Fibroblast of pulmonary artery (primary cell): ENCODE measurements around the gene SDC3.
A peak's percentile ranks its signal among the peaks of the same experiment; 100 is the strongest.
"Not testable (repeated sequence)": the region's sequence is repeated elsewhere in the genome, so short reads cannot be mapped to it uniquely, and the experiment has no call there.

Source experiments
- DNase-seq: peaks from one replicate; pipeline ENCODE4 v3.0.0-alpha.2; 2010; ENCODE audit warnings: low read depth
- H3K4me3 ChIP-seq: replicated peaks from 2 replicates; pipeline ENCODE4 v1.5.1; 2011; ENCODE audit warnings: low read depth, mild to moderate bottlenecking, control low read depth, low read length, moderate library complexity
- CTCF ChIP-seq: IDR thresholded peaks from 2 replicates; pipeline ENCODE4 v1.5.1; 2011; ENCODE audit warnings: mild to moderate bottlenecking, control low read depth, low read length, inconsistent platforms; ENCODE audit errors: missing control alignments

The SDC3 gene

GRCh38 chr1:30870035-30870434 lies 38.5 kb downstream of the SDC3 start:
- no peak overlapping the region for H3K4me3 ChIP-seq

DNA sequence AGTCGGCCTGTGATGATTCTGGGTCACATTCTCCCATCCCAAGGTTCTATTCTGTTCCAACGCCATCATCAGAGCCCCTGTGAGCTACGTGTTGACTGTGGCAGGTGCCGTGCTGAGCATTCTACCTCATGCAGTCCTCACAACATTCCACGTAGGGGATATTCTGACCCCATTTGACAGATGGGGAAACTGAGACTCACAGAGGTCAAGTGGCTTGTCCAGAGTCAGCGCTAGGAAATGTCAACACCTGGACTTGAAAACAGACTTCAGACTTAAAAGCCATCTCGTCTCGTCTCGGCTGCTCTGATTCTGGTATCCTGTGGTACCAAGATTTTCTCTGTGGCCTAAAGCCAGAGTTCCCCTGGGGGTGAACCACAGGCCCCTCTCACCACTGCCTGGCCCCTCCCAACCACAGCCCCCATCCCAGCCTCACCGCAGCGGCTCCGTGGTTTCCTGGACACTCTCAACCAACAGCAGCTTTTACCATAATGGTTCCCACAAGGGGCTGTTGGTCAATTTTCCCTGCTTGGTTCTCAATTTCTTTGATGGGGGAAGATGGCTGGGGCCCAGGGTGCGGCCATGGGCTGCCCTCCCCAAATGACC lies 39.6 kb downstream of the SDC3 start:
- no peak for TF ChIP-seq CTCF
- H3K4me3 ChIP-seq = no peak overlapping the region
- no peak for DNase-seq

More at GRCh38 chr1:30870035-30870434, 38.5 kb downstream of the SDC3 start:
- no peak for TF ChIP-seq CTCF
- no peak for DNase-seq

GRCh38 chr1:30868057-30868456 lies 40.5 kb downstream of the SDC3 start:
- H3K4me3 ChIP-seq, DNase-seq: not testable (repeated sequence)

- no peak for DNase-seq
- H3K4me3 ChIP-seq = no peak overlapping the region
- no peak for TF ChIP-seq CTCF
Observed at GRCh38 chr1:30867537-30867936, 41.0 kb downstream of the SDC3 start.

- DNase-seq = no peak
- TF ChIP-seq CTCF = no peak
- H3K4me3 ChIP-seq = no peak overlapping the region
Observed at GRCh38 chr1:30866594-30866993, 42.0 kb downstream of the SDC3 start.

DNA sequence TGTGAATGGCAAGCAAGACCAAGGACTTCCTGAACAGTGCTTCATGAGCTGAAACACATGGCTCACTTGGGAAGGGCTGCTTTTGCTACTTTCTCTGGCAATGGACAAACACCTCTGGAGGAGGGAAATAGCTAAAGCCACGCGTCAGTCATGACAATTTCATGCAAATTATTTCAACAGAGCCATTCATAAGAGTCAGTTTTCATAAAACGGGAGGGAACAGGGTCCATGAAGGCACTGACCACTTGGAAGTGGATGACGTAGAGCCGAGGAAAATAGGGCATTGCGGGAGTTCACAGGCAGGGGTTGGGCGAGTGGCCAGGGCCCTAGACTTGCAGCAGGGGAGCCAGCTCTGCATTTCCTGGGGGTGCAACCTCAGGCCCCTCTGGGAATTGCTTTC lies 43.9 kb downstream of the SDC3 start:
- TF ChIP-seq CTCF = no peak
- H3K4me3 ChIP-seq = no peak overlapping the region

DNA sequence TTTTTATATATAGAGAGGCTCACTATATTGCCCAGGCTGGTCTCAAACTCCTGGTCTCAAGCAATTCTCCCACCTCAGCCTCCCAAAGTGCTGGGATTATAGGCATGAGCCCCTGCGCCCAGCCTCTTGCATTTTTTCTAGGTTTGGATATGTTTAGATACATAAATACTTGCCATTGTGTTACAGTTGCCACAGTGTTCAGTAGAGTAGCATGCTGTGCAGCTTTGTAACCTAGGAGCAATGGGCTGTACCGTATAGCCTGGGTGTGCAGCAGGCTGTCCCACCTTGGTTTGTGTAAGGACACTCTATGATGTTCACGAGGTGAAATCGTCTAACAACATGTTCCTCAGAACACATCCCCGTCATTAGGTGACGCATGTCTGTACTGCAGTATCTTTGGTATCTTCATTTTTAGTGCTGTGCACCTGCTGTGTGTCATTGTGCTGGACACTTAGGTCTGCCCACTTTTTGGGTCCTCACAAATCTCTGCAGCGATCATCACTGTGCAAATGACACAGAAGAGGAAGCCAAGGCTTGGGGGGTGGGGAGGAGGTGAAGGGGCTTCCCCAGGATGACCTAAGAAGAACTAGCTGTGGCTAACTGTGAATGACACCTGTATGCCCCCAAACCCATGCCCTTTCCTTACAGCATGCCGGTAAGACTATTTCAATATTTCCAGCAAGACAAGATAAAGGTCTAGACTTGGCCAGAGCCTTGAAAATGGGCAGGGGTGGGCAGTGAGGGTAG lies 44.5 kb downstream of the SDC3 start:
- no peak overlapping the region for H3K4me3 ChIP-seq
- no peak for TF ChIP-seq CTCF
- no peak for DNase-seq

More for the DNA sequence above, 43.9 kb downstream of the SDC3 start:
- DNase-seq = peak; percentile 52
